H1 (cell line): ENCODE data around the gene DGKD. TPM values are rescaled to one million over a fixed set of nuclear protein-coding genes. Genes with fewer than 3 reads are reported as not detected.

Experiments
- E2F6 ChIP-seq: IDR thresholded peaks from 2 replicates; pipeline ENCODE4 v1.6.1; 2012; ENCODE audit warnings: inconsistent platforms
- RAD21 ChIP-seq, 2 experiments: IDR thresholded peaks in 1 of 2; conservative IDR thresholded peaks in 1 of 2; 2 replicates each; pipeline ENCODE4 v1.6.1; 2011; ENCODE audit warnings: low read depth in 2 of 2, low read length in 2 of 2, improper control_type of control experiment in 1 of 2, inconsistent platforms in 1 of 2, mild to moderate bottlenecking in 1 of 2, moderate library complexity in 1 of 2
- SP2 ChIP-seq: IDR thresholded peaks from 2 replicates; pipeline ENCODE4 v1.6.1; 2012; ENCODE audit warnings: mild to moderate bottlenecking, low read length, inconsistent platforms
- ZNF274 ChIP-seq: IDR thresholded peaks from 2 replicates; pipeline ENCODE4 v1.7.0; 2012; ENCODE audit warnings: low read length, borderline replicate concordance; ENCODE audit errors: extremely low read depth
- polyA plus RNA-seq, 7 experiments: library from polyadenylated mRNA; depleted of rRNA in 3 of 7; stranded (reverse) in 5 of 7; unstranded in 2 of 7; fragments of >200 nt in 5 of 7; fragments of 200-250 nt in 2 of 7; gene quantifications; 1 replicate in 5 of 7; 2 replicates in 1 of 7; 4 replicates in 1 of 7; pipeline versions ENCODE4 v1.2.1 to v1.2.3, GENCODE V29; 2011 to 2013; ENCODE audit warnings: missing spikeins in 2 of 7, mixed read lengths in 2 of 7
- total RNA-seq: library from RNA; stranded (reverse); fragmentation: NEBNext Ultra II Directional; extraction: Animal tissue kit (Norgen Biotek cat#: 25700); gene quantifications from 2 replicates; pipeline ENCODE4 v1.2.1, GENCODE V29; 2021

Gene DGKD
- total and polyA plus RNA-seq, 2 of the 8 experiments (the other 6 are each of a cell fraction or from before 2014, with no cell fraction given), result 7.7 to 30.9 TPM

GRCh38 chr2:233368756-233369155 is 14.5 kb downstream of the DGKD start (continued):
- TF ChIP-seq SP2 (no peak), E2F6 (no peak), RAD21 (IDR thresholded peaks at IDR 0.05 in 1 of 2, conservative IDR thresholded peaks at IDR 0.05 in 1 of 2; ENCODE audit: low read depth in 2 of 2, low read length in 2 of 2) (no peak), ZNF274 (no peak)
